ENCODE results near the gene CHST3. TPM values are rescaled to one million over a fixed set of nuclear protein-coding genes. Genes with fewer than 3 reads are reported as not detected.

Gene CHST3
- total RNA-seq, 1 experiment from 2014 or later = 6.1 TPM

DNA sequence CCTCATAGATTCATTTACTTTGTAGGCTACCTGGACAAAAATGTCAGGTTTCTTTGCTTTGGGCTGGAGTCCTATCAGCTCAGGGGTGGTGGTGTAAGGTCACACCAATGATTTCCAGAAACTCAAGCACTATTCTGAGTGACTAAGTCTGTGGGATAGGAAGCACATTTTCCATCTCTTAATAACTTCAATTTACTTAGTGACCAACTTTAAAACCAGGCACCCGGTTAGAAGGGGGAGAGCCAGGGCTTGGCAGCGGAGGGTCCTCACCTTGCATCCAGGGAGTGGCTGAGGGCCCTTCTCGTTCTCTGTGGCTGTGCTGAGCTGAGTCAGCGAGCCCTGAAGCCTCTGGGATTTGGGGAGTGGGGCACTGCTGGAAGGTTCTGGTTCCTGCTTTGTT is 6.7 kb downstream of the CHST3 start:
- H4K20me1 ChIP-seq (ENCODE audit: control insufficient read depth, insufficient read depth, insufficient read length) = no peaks in the 10 kb centered on the region
- H3K56ac ChIP-seq (ENCODE audit: insufficient read length, low read depth, low read length) = no peak overlapping the region
- no peak overlapping the region for H2AFZ ChIP-seq (ENCODE audit: low read length)
- H3K14ac ChIP-seq (ENCODE audit: insufficient read depth, low read length) = no peak overlapping the region
- H3K36me3 Mint-ChIP-seq (ENCODE audit: insufficient read depth in 1 of 3, low read depth in 3 of 3) = no peaks in the 10 kb centered on the region
- H4K5ac ChIP-seq (ENCODE audit: insufficient read length, low read depth, low read length) = no peak overlapping the region
- H3K4me2 ChIP-seq (ENCODE audit: insufficient read depth, insufficient read length, low read length) = no peak overlapping the region
- H3K79me2 ChIP-seq (ENCODE audit: insufficient read depth, low read length) = no peaks in the 10 kb centered on the region; the same call in 1 of the 2 replicates
- no peak for DNase-seq
- no peak overlapping the region for H2BK120ac ChIP-seq (ENCODE audit: low read depth, low read length, poor library complexity, severe bottlenecking)
- no peaks in the 10 kb centered on the region for H3K79me1 ChIP-seq (ENCODE audit: insufficient read depth, low read depth, low read length, poor library complexity, severe bottlenecking)
- H4K8ac ChIP-seq (replicated peaks; ENCODE audit: insufficient read length, low read depth, low read length) = no peak overlapping the region
- no peak overlapping the region for H2BK5ac ChIP-seq (ENCODE audit: insufficient read length, low read length)
- H3K4me3 Mint-ChIP-seq = no peak overlapping the region
- no peak overlapping the region for H2BK12ac ChIP-seq (ENCODE audit: insufficient read length, low read depth, low read length)
- no peak overlapping the region for H2BK20ac ChIP-seq (ENCODE audit: low read depth, low read length, poor library complexity, severe bottlenecking)
- peaks cover 5% of the 10 kb centered on the region for H3K27me3 Mint-ChIP-seq (ENCODE audit: low read depth)
- no peak overlapping the region for H3T11ph ChIP-seq (ENCODE audit: low read length)
- no peak overlapping the region for H3K27ac ChIP-seq (ENCODE audit: insufficient read length, low read depth, low read length)
- H3K18ac ChIP-seq (ENCODE audit: insufficient read length, low read depth, low read length) = no peak overlapping the region
- no CpG with 5 or more reads among the region's 4 CpGs for WGBS (ENCODE audit: extremely low coverage, insufficient read length, low lambda C conversion rate)
- no peak overlapping the region for H2AK5ac ChIP-seq (ENCODE audit: insufficient read length, low read length)
- peaks cover 22 to 23% of the 10 kb centered on the region in 2 experiments for H3K4me1 Mint-ChIP-seq
- H3K23ac ChIP-seq (ENCODE audit: insufficient read length, low read depth, low read length) = no peak overlapping the region
- no peak overlapping the region for H4K91ac ChIP-seq (ENCODE audit: insufficient read length, low read depth, low read length)
- no peaks in the 10 kb centered on the region for H3K9me3 ChIP-seq (ENCODE audit: control insufficient read depth, low read depth, low read length)
- TF ChIP-seq, protein P1, sequence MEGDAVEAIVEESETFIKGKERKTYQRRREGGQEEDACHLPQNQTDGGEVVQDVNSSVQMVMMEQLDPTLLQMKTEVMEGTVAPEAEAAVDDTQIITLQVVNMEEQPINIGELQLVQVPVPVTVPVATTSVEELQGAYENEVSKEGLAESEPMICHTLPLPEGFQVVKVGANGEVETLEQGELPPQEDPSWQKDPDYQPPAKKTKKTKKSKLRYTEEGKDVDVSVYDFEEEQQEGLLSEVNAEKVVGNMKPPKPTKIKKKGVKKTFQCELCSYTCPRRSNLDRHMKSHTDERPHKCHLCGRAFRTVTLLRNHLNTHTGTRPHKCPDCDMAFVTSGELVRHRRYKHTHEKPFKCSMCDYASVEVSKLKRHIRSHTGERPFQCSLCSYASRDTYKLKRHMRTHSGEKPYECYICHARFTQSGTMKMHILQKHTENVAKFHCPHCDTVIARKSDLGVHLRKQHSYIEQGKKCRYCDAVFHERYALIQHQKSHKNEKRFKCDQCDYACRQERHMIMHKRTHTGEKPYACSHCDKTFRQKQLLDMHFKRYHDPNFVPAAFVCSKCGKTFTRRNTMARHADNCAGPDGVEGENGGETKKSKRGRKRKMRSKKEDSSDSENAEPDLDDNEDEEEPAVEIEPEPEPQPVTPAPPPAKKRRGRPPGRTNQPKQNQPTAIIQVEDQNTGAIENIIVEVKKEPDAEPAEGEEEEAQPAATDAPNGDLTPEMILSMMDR (conservative IDR thresholded peaks at IDR 0.05) = no peak
- H3K9me3 Mint-ChIP-seq = no peaks in the 10 kb centered on the region
- H3K4me1 ChIP-seq (ENCODE audit: insufficient read depth, low read length) = peaks cover 3% of the 10 kb centered on the region
- no peak overlapping the region for H3K9ac ChIP-seq (ENCODE audit: extremely low read depth, insufficient read length, low read length)
- H2BK15ac ChIP-seq (ENCODE audit: low read depth, low read length) = no peak overlapping the region
- H3K27ac Mint-ChIP-seq = no peak overlapping the region
- H3K4ac ChIP-seq (ENCODE audit: low read depth, low read length) = no peak overlapping the region
- H3K23me2 ChIP-seq (ENCODE audit: insufficient read length, low read depth, low read length, poor library complexity, severe bottlenecking) = peaks cover 3% of the 10 kb centered on the region
- H3K27me3 ChIP-seq (ENCODE audit: insufficient read depth, low read length) = no peaks in the 10 kb centered on the region; the same call in 1 of the 2 replicates

Data from H9 (cell line).